HepG2 (cell line): ENCODE results near the gene SMYD4. TPM values are rescaled to one million over a fixed set of nuclear protein-coding genes. Genes with fewer than 3 reads are reported as not detected.

ENCODE experiments used
- CEBPB ChIP-seq: IDR thresholded peaks from 2 replicates; pipeline ENCODE4 v1.6.1; 2011; ENCODE audit warnings: low read depth, low read length, improper control_type of control experiment, borderline replicate concordance
- HCFC1 ChIP-seq: fragments of 150-350 bp; IDR thresholded peaks from 2 replicates; pipeline ENCODE4 v1.6.1; 2014; ENCODE audit warnings: low read depth, low read length
- IRF2 ChIP-seq: IDR thresholded peaks from 2 replicates; pipeline ENCODE4 v1.6.1; 2018; ENCODE audit warnings: missing genetic modification reagents, missing compliant biosample characterization
- PHF21A ChIP-seq: sonication (generic); formaldehyde crosslinking; IDR thresholded peaks from 2 replicates; pipeline ENCODE4 v1.5.0; 2020; ENCODE audit warnings: mild to moderate bottlenecking, missing genetic modification reagents
- PHF5A ChIP-seq: IDR thresholded peaks from one replicate; pipeline ENCODE4 v1.6.1; 2018; ENCODE audit warnings: low read depth, missing genetic modification reagents; ENCODE audit not compliant: unreplicated experiment
- SALL2 ChIP-seq: sonication (generic); formaldehyde crosslinking; IDR thresholded peaks from 2 replicates; pipeline ENCODE4 v1.8.1; 2023; ENCODE audit warnings: mild to moderate bottlenecking, missing genetic modification reagents, inconsistent platforms
- SPEN ChIP-seq: sonication (generic); formaldehyde crosslinking; IDR thresholded peaks from 2 replicates; pipeline ENCODE4 v1.5.1; 2020; ENCODE audit warnings: low read depth, mild to moderate bottlenecking, missing genetic modification reagents
- YEATS2 ChIP-seq: sonication (generic); formaldehyde crosslinking; IDR thresholded peaks from 2 replicates; pipeline ENCODE4 v1.4.0; 2020; ENCODE audit warnings: missing genetic modification reagents, borderline replicate concordance
- ZMAT3 ChIP-seq: sonication (generic); formaldehyde crosslinking; conservative IDR thresholded peaks from 2 replicates; pipeline ENCODE4 v1.7.0; 2021; ENCODE audit warnings: missing genetic modification reagents
- ZMYM4 ChIP-seq: sonication (generic); formaldehyde crosslinking; IDR thresholded peaks from 2 replicates; pipeline ENCODE4 v1.8.1; 2023; ENCODE audit warnings: mild to moderate bottlenecking, missing genetic modification reagents
- ZNF343 ChIP-seq: sonication (generic); formaldehyde crosslinking; IDR thresholded peaks from 2 replicates; pipeline ENCODE4 v1.4.0; 2020; ENCODE audit warnings: mild to moderate bottlenecking, missing genetic modification reagents
- polyA plus RNA-seq, 8 experiments: library from polyadenylated mRNA; depleted of rRNA in 3 of 8; stranded (reverse) in 7 of 8; unstranded in 1 of 8; fragments of >200 nt; fragmentation: Illumina TruSeq in 4 of 8; extraction: Trizol in 4 of 8; gene quantifications; 2 replicates each; pipeline versions ENCODE4 v1.2.1 to v1.2.3, GENCODE V29; 2011 to 2016; ENCODE audit warnings: low read depth in 4 of 8, missing spikeins in 1 of 8, mixed read lengths in 1 of 8; ENCODE audit not compliant: insufficient read depth in 1 of 8
- total RNA-seq, 5 experiments: library from RNA; depleted of rRNA; stranded (reverse); fragments of >200 nt; fragmentation: Illumina TruSeq; extraction: Trizol; gene quantifications; 2 replicates each; pipeline ENCODE4 v1.2.3, GENCODE V29; 2016; ENCODE audit warnings: low read depth in 1 of 5
- TF ChIP-seq, protein P1 (sequence below): sonication (generic); formaldehyde crosslinking; IDR thresholded peaks from 2 replicates; pipeline ENCODE4 v1.4.0; 2020; ENCODE audit warnings: low read depth, missing genetic modification reagents
- TF ChIP-seq, protein P2 (sequence below): IDR thresholded peaks from 2 replicates; pipeline ENCODE4 v1.6.1; 2016; ENCODE audit warnings: low read depth, missing genetic modification reagents, missing compliant biosample characterization
- TF ChIP-seq, protein P3 (sequence below): sonication (generic); formaldehyde crosslinking; IDR thresholded peaks from 2 replicates; pipeline ENCODE4 v1.4.0; 2020; ENCODE audit warnings: mild to moderate bottlenecking, low read depth, missing genetic modification reagents
- TF ChIP-seq, protein P4 (sequence below): sonication (generic); formaldehyde crosslinking; IDR thresholded peaks from 2 replicates; pipeline ENCODE4 v1.5.0; 2020; ENCODE audit warnings: mild to moderate bottlenecking, missing genetic modification reagents, borderline replicate concordance

The SMYD4 gene
- total and polyA plus RNA-seq, 2 of the 13 experiments (the other 11 are each of a cell fraction or from before 2014, with no cell fraction given): 7.4 to 11.3 TPM

DNA sequence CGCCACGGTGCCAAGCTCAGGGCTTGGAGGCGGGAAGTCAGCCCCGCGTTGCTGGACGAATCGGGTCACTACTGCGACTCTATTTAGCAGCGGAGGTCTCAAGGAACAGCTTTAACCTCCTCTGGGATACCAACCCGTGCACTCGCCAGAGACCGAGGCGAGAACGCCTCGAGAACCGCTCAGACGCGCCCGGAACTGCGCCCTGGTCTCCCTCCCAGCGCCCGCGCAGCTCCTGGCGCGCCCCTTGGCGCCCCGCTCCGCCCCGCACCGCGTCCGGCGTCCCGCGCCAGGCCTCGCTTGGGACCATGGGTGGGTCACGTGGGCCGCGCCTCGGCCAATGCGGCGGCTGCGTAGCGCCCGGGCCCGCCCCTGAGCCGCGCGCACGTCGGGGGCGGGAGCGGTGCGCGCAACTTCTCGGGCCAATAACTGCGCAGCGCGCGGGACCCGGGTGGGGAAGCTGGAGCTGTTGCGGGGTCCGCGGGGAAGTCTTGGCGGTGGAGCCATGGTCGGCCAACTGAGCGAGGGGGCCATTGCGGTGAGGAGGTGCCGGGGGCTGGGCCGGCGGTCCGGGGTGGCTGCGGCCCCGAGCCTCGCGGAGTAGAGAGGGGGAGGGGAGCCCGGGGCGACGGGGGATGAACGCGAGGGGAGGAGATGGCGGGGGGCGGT is at the start of gene SMYD4, which contains the start of gene RPA1 (continued):
- TF ChIP-seq CEBPB (no peak), SALL2 (CRISPR knock-in tag) (0 out of 2 replicates have a peak, but pooled peaks have one; percentile 20), PHF5A (no peak), HCFC1 (no peak), ZMYM4 (peak; percentile 69), PHF21A (peak; percentile 79), ZNF343 (CRISPR knock-in tag) (no peak), ZMAT3 (0 out of 2 replicates have a peak, but pooled peaks have one; percentile 38), YEATS2 (peak; percentile 13; the same call in 1 of the 2 replicates), SPEN (CRISPR knock-in tag) (peak; percentile 81; the same call in 1 of the 2 replicates), IRF2 (CRISPR knock-in tag) (peak; percentile 36; the same call in 1 of the 2 replicates)
- TF ChIP-seq, protein P1, sequence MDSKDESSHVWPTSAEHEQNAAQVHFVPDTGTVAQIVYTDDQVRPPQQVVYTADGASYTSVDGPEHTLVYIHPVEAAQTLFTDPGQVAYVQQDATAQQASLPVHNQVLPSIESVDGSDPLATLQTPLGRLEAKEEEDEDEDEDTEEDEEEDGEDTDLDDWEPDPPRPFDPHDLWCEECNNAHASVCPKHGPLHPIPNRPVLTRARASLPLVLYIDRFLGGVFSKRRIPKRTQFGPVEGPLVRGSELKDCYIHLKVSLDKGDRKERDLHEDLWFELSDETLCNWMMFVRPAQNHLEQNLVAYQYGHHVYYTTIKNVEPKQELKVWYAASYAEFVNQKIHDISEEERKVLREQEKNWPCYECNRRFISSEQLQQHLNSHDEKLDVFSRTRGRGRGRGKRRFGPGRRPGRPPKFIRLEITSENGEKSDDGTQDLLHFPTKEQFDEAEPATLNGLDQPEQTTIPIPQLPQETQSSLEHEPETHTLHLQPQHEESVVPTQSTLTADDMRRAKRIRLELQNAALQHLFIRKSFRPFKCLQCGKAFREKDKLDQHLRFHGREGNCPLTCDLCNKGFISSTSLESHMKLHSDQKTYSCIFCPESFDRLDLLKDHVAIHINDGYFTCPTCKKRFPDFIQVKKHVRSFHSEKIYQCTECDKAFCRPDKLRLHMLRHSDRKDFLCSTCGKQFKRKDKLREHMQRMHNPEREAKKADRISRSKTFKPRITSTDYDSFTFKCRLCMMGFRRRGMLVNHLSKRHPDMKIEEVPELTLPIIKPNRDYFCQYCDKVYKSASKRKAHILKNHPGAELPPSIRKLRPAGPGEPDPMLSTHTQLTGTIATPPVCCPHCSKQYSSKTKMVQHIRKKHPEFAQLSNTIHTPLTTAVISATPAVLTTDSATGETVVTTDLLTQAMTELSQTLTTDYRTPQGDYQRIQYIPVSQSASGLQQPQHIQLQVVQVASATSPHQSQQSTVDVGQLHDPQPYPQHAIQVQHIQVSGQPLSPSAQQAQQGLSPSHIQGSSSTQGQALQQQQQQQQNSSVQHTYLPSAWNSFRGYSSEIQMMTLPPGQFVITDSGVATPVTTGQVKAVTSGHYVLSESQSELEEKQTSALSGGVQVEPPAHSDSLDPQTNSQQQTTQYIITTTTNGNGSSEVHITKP (CRISPR knock-in tag): no peak
- TF ChIP-seq, protein P2, sequence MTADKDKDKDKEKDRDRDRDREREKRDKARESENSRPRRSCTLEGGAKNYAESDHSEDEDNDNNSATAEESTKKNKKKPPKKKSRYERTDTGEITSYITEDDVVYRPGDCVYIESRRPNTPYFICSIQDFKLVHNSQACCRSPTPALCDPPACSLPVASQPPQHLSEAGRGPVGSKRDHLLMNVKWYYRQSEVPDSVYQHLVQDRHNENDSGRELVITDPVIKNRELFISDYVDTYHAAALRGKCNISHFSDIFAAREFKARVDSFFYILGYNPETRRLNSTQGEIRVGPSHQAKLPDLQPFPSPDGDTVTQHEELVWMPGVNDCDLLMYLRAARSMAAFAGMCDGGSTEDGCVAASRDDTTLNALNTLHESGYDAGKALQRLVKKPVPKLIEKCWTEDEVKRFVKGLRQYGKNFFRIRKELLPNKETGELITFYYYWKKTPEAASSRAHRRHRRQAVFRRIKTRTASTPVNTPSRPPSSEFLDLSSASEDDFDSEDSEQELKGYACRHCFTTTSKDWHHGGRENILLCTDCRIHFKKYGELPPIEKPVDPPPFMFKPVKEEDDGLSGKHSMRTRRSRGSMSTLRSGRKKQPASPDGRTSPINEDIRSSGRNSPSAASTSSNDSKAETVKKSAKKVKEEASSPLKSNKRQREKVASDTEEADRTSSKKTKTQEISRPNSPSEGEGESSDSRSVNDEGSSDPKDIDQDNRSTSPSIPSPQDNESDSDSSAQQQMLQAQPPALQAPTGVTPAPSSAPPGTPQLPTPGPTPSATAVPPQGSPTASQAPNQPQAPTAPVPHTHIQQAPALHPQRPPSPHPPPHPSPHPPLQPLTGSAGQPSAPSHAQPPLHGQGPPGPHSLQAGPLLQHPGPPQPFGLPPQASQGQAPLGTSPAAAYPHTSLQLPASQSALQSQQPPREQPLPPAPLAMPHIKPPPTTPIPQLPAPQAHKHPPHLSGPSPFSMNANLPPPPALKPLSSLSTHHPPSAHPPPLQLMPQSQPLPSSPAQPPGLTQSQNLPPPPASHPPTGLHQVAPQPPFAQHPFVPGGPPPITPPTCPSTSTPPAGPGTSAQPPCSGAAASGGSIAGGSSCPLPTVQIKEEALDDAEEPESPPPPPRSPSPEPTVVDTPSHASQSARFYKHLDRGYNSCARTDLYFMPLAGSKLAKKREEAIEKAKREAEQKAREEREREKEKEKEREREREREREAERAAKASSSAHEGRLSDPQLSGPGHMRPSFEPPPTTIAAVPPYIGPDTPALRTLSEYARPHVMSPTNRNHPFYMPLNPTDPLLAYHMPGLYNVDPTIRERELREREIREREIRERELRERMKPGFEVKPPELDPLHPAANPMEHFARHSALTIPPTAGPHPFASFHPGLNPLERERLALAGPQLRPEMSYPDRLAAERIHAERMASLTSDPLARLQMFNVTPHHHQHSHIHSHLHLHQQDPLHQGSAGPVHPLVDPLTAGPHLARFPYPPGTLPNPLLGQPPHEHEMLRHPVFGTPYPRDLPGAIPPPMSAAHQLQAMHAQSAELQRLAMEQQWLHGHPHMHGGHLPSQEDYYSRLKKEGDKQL (CRISPR knock-in tag): no peak
- TF ChIP-seq, protein P3, sequence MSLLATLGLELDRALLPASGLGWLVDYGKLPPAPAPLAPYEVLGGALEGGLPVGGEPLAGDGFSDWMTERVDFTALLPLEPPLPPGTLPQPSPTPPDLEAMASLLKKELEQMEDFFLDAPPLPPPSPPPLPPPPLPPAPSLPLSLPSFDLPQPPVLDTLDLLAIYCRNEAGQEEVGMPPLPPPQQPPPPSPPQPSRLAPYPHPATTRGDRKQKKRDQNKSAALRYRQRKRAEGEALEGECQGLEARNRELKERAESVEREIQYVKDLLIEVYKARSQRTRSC: no peak
- TF ChIP-seq, protein P4, sequence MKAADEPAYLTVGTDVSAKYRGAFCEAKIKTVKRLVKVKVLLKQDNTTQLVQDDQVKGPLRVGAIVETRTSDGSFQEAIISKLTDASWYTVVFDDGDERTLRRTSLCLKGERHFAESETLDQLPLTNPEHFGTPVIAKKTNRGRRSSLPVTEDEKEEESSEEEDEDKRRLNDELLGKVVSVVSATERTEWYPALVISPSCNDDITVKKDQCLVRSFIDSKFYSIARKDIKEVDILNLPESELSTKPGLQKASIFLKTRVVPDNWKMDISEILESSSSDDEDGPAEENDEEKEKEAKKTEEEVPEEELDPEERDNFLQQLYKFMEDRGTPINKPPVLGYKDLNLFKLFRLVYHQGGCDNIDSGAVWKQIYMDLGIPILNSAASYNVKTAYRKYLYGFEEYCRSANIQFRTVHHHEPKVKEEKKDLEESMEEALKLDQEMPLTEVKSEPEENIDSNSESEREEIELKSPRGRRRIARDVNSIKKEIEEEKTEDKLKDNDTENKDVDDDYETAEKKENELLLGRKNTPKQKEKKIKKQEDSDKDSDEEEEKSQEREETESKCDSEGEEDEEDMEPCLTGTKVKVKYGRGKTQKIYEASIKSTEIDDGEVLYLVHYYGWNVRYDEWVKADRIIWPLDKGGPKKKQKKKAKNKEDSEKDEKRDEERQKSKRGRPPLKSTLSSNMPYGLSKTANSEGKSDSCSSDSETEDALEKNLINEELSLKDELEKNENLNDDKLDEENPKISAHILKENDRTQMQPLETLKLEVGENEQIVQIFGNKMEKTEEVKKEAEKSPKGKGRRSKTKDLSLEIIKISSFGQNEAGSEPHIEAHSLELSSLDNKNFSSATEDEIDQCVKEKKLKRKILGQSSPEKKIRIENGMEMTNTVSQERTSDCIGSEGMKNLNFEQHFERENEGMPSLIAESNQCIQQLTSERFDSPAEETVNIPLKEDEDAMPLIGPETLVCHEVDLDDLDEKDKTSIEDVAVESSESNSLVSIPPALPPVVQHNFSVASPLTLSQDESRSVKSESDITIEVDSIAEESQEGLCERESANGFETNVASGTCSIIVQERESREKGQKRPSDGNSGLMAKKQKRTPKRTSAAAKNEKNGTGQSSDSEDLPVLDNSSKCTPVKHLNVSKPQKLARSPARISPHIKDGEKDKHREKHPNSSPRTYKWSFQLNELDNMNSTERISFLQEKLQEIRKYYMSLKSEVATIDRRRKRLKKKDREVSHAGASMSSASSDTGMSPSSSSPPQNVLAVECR (CRISPR knock-in tag): peak; percentile 91
